ENCODE measurements around the gene TMEM250. TPM values are rescaled to one million over a fixed set of nuclear protein-coding genes. Genes with fewer than 3 reads are reported as not detected.

TMEM250 gene
- total RNA-seq, 2 donors from 2014 or later: 40.9 to 67.2 TPM

DNA sequence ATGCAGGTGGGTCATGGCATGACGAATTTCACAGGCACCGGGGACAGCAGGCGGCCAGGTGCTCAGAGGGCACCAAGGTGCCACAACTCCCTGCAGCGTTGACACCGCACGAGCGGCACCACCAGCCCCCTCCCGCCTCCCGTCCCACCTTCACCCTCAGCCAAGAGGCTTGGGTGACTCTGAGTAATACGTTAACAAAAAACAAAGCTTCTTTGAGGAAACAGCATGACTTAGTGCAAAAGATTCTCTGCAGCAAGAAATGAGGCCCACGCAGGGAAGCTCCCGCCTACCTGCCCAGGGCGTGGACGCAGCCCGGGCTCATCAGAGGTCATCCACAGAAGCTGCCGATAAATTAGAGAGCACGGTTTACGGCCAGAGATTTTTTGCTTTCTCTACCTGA, 4.1 kb downstream of the TMEM250 start:
- intact Hi-C loops (cut with DNase I): no loop called here
- no peak overlapping the region for H3K4me3 ChIP-seq
- no peaks in the 10 kb centered on the region for H3K36me3 ChIP-seq
- peaks cover 17% of the 10 kb centered on the region for H3K4me1 ChIP-seq
- H3K27me3 ChIP-seq: no peaks in the 10 kb centered on the region
- no peaks in the 10 kb centered on the region for H3K9me3 ChIP-seq
- no peak for DNase-seq
- no peak overlapping the region for H3K27ac ChIP-seq
- no peak overlapping the region for H3K9ac ChIP-seq (ENCODE audit: low read depth in 2 of 2, low read length in 2 of 2)
- TF ChIP-seq, protein P1, sequence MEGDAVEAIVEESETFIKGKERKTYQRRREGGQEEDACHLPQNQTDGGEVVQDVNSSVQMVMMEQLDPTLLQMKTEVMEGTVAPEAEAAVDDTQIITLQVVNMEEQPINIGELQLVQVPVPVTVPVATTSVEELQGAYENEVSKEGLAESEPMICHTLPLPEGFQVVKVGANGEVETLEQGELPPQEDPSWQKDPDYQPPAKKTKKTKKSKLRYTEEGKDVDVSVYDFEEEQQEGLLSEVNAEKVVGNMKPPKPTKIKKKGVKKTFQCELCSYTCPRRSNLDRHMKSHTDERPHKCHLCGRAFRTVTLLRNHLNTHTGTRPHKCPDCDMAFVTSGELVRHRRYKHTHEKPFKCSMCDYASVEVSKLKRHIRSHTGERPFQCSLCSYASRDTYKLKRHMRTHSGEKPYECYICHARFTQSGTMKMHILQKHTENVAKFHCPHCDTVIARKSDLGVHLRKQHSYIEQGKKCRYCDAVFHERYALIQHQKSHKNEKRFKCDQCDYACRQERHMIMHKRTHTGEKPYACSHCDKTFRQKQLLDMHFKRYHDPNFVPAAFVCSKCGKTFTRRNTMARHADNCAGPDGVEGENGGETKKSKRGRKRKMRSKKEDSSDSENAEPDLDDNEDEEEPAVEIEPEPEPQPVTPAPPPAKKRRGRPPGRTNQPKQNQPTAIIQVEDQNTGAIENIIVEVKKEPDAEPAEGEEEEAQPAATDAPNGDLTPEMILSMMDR (IDR thresholded peaks at IDR 0.05): no peak

DNA sequence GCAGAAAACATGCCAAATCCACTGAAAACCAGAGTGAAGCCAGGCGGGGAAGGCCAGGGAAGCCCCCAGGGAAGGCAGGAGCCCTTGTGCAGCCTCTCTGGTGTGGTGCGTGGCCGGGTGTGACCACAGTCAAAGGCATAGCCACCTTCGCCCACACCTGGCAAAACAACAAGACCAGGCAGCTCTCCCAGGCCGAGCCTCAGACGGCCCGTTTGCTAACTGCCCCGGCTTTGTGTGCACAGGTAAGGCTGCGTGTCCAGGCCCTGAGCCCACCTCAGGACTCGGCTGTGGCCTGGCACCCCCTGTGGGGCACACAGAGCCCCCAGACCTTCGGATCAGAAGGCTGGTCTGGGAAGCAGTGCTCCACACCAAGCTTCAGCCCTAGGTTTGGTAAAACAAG, 6.1 kb downstream of the TMEM250 start:
- no peak for DNase-seq
- H3K36me3 ChIP-seq: no peaks in the 10 kb centered on the region
- H3K9me3 ChIP-seq: no peaks in the 10 kb centered on the region
- H3K27me3 ChIP-seq: no peaks in the 10 kb centered on the region
- no peak overlapping the region for H3K4me3 ChIP-seq
- no peak overlapping the region for H3K27ac ChIP-seq
- TF ChIP-seq, protein P1 (IDR thresholded peaks at IDR 0.05): no peak
- intact Hi-C loops (cut with DNase I): no loop called here
- no peak overlapping the region for H3K9ac ChIP-seq (ENCODE audit: low read depth in 2 of 2, low read length in 2 of 2)
- H3K4me1 ChIP-seq: peaks cover 34% of the 10 kb centered on the region

DNA sequence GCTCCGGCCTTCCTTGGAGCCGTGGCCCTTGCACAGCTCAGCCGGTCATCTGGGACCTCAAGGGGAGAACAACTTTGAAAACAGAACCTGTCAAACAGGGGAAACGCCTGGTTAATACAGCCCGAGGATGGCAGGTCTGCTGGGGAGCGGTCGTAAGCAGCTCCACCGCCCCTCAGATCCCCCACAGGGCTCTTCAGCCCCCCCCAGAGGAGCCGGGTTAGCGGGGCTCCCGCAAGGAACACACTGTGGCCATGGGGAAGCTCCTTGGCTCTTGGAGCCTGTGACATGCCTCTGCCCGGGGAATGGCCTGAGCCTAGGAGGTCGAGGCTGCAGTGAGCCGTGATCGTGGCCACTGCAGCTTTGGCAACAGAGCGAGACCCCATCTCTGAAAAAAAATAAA, 6.8 kb downstream of the TMEM250 start:
- Histone ChIP-seq H3K4me3 (no peak overlapping the region), H3K36me3 (no peaks in the 10 kb centered on the region), H3K27ac (no peak overlapping the region), H3K4me1 (peaks cover 29% of the 10 kb centered on the region), H3K27me3 (no peaks in the 10 kb centered on the region), H3K9ac (ENCODE audit: low read depth in 2 of 2, low read length in 2 of 2) (no peak overlapping the region), H3K9me3 (no peaks in the 10 kb centered on the region)
- intact Hi-C loops (cut with DNase I): no loop called here
- TF ChIP-seq, protein P1 (IDR thresholded peaks at IDR 0.05): no peak
- DNase-seq: no peak

DNA sequence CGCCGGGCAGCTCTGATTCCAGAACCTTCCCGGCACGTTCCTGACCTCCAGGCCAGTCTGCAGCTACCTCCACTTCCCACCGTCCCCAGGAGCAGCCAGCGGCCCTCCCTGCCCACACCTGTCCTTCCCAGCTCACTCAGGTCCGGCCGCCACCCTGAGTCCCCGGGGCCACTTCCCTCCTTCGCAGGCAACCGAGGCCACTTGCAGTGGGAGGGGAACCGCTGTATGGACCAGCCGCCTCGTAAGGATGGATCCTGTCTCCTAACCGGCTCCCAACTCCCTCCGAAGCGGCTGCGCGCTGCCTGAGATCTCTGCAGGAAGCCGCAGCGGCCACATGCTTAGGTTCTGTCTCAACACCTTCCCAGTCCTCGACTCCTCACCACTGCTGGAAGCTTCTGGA, 7.5 kb downstream of the TMEM250 start:
- Histone ChIP-seq H3K9ac (ENCODE audit: low read depth in 2 of 2, low read length in 2 of 2) (no peak overlapping the region), H3K36me3 (no peaks in the 10 kb centered on the region), H3K4me3 (no peak overlapping the region), H3K27me3 (no peaks in the 10 kb centered on the region), H3K27ac (no peak overlapping the region), H3K4me1 (peaks cover 29% of the 10 kb centered on the region), H3K9me3 (no peaks in the 10 kb centered on the region)
- no peak for DNase-seq
- intact Hi-C loops (cut with DNase I): no loop called here
- TF ChIP-seq, protein P1 (IDR thresholded peaks at IDR 0.05): no peak

DNA sequence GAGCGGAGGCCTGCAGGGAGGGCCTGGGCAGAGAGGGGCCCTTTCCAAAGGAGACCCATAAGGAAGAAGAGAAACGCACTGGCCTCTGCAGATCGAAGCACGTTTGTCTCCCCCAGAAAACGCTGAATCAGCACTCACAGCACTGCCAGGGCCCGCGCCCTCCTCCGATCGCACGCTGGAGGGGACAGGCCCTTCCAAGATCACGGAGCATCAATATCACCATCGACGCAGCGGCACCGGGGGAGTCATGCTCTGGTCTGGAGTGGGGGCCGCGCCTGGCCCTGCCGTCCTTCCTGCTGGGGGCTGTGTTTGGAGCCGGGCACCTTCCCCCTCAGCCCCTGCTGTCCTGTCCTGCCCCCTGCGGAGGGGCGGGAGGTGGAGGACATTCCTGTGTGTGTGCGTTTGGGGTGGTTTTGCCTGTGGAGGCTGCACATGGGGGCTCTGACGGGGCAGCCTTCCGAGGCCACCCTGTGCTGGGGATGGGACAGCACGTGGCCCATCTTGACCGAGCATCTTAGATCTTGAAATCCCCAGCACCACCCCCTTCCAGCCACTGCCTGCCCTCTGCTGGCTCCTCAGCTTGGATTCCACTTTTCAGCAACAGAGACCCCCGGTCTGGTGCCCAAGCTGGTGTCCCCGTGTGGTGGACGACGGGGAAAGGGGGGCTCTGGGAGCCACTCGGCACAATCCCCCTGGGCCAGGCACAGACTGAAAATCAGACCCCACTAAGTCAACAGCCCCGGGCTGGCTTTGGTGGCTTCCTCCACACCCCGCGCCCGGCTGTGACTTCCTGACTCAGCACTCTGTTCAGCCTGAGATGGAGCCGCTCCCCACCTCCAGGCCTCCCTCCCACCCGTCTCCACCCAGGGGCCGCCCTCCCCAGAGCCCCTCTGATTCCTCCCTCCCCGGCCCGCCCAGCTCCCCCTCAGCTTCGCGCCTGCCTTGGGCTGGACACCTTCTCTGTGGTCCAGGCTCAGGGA, 8.3 kb downstream of the TMEM250 start:
- peaks cover 31% of the 10 kb centered on the region for H3K4me1 ChIP-seq
- peak overlapping the region; percentile 31 for H3K4me3 ChIP-seq
- intact Hi-C loops (cut with DNase I): no loop called here
- TF ChIP-seq, protein P1 (IDR thresholded peaks at IDR 0.05): no peak
- H3K9ac ChIP-seq (ENCODE audit: low read depth in 2 of 2, low read length in 2 of 2): peak overlapping the region; percentile 63 to 78
- no peaks in the 10 kb centered on the region for H3K27me3 ChIP-seq
- H3K36me3 ChIP-seq: no peaks in the 10 kb centered on the region
- no peak for DNase-seq
- peak overlapping the region; percentile 66 for H3K27ac ChIP-seq
- no peaks in the 10 kb centered on the region for H3K9me3 ChIP-seq
